Mammary epithelial cell (primary cell): ENCODE measurements around the gene ARL1.

Experiments used
- CTCF ChIP-seq, 2 donors: IDR thresholded peaks in 1 of 2; conservative IDR thresholded peaks in 1 of 2; 2 replicates each; pipeline ENCODE4 v1.5.1; 2011 to 2012; ENCODE audit warnings: inconsistent platforms in 2 of 2, low read length in 2 of 2, mild to moderate bottlenecking in 2 of 2, control low read depth in 1 of 2, low read depth in 1 of 2; ENCODE audit not compliant: insufficient read depth in 1 of 2; ENCODE audit errors: extremely low read depth in 1 of 2
- EZH2 ChIP-seq: IDR thresholded peaks from 2 replicates; pipeline ENCODE4 v1.6.1; 2012; ENCODE audit warnings: low read length, inconsistent platforms, borderline replicate concordance

DNA sequence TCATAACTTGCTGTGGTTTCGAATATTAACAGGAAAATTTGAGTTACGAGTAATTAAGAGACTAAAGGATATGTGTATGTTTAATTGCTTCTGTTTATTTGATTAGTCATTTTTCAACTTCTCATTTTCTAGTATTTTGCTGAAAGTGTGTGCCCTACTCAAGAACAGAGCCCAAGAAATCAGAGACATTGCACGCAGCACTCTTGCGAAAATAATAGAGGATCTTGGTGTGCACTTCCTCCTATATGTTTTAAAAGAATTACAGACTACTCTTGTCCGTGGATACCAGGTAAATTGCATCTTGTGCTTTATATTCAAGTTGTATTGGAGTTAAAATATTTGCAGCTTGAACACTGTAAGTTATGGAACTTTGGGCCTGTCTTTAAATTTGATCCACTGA is 50.8 kb downstream of the ARL1 start:
- no peak for TF ChIP-seq CTCF (conservative IDR thresholded peaks at IDR 0.05 in 1 of 2, IDR thresholded peaks at IDR 0.05 in 1 of 2; ENCODE audit: extremely low read depth in 1 of 2, insufficient read depth in 1 of 2, low read depth in 1 of 2, low read length in 2 of 2)
- no peak for TF ChIP-seq EZH2
